PC-3 (cell line): ENCODE results near the gene RAPGEF3.

Experiments
- EZH2 ChIP-seq: fragments of 300-600 bp; sonication (generic); IDR thresholded peaks from one replicate; pipeline ENCODE4 v1.6.1; 2017; ENCODE audit warnings: antibody characterized with exemption, mild to moderate bottlenecking, low read length; ENCODE audit not compliant: unreplicated experiment
- TF ChIP-seq, protein P1 (sequence below): fragments of 300-600 bp; sonication (generic); conservative IDR thresholded peaks from 2 replicates; pipeline ENCODE4 v1.5.1; 2017; ENCODE audit warnings: antibody characterized with exemption, low read depth, mild to moderate bottlenecking, low read length

DNA sequence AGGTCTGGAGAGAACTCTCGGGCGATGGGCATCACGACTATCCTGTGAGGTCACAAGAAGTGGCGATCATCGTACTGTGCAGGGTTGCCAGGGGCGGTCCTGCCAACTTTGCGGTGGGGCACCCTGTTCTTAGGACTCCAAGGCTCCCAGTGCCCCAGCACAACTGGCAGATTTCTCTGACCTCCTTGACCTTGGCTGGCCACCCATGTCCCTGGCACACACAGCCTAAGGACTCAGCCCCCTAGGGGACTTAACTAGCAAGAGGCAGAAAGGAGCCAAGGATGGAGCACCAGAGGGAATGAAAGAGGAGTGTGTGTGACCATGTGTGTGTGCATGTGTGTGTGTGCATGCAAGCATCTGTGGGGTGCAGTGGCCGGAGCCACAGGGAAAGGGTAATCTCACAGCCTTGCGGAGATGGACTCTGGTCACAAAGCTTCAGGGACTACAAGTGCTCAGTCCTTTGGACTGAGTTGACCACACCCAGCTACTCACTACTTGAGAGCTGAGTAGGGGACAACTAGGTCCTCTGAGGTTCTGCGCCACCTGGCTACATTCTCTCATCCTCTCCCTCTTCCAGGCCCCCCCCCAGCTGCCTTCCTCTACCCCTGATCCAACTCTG, 28.1 kb upstream of the RAPGEF3 start:
- TF ChIP-seq, protein P1, sequence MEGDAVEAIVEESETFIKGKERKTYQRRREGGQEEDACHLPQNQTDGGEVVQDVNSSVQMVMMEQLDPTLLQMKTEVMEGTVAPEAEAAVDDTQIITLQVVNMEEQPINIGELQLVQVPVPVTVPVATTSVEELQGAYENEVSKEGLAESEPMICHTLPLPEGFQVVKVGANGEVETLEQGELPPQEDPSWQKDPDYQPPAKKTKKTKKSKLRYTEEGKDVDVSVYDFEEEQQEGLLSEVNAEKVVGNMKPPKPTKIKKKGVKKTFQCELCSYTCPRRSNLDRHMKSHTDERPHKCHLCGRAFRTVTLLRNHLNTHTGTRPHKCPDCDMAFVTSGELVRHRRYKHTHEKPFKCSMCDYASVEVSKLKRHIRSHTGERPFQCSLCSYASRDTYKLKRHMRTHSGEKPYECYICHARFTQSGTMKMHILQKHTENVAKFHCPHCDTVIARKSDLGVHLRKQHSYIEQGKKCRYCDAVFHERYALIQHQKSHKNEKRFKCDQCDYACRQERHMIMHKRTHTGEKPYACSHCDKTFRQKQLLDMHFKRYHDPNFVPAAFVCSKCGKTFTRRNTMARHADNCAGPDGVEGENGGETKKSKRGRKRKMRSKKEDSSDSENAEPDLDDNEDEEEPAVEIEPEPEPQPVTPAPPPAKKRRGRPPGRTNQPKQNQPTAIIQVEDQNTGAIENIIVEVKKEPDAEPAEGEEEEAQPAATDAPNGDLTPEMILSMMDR = no peak
- TF ChIP-seq EZH2 = no peak
